Activated CD4-positive, alpha-beta T cell treated with anti-CD3 and anti-CD28 coated beads for 48 hours (primary cell): ENCODE measurements around the gene ROR1.

Experiments used
- DNase-seq: peaks from one replicate; pipeline ENCODE4 v3.0.0-alpha.2; 2020

ROR1 gene

GRCh38 chr1:63982201-63982600 is 208.4 kb downstream of the ROR1 start:
- no peak for DNase-seq

- DNase-seq: no peak
These were observed 209.8 kb downstream of the ROR1 start for GRCh38 chr1:63983391-63984256.

GRCh38 chr1:63984257-63984929 is 210.6 kb downstream of the ROR1 start:
- DNase-seq: no peak

GRCh38 chr1:63984930-63985290 is 211.1 kb downstream of the ROR1 start:
- DNase-seq: no peak

- no peak for DNase-seq
These were observed 213.3 kb downstream of the ROR1 start for GRCh38 chr1:63987014-63987627.

- no peak for DNase-seq
These were observed 213.8 kb downstream of the ROR1 start for GRCh38 chr1:63987628-63988024.

GRCh38 chr1:63988941-63989340 is 215.1 kb downstream of the ROR1 start:
- no peak for DNase-seq

- no peak for DNase-seq
These were observed 217.9 kb downstream of the ROR1 start for GRCh38 chr1:63991685-63992084.

GRCh38 chr1:64000021-64000420 is 226.2 kb downstream of the ROR1 start:
- no peak for DNase-seq

- DNase-seq: no peak
These were observed 227.2 kb downstream of the ROR1 start for GRCh38 chr1:64001038-64001437.

GRCh38 chr1:64004451-64005025 is 230.7 kb downstream of the ROR1 start:
- no peak for DNase-seq

GRCh38 chr1:64005801-64006200 is 232.0 kb downstream of the ROR1 start:
- DNase-seq: no peak

GRCh38 chr1:64006276-64007051 is 232.6 kb downstream of the ROR1 start:
- peak; percentile 23 for DNase-seq

GRCh38 chr1:64010316-64010715 is 236.5 kb downstream of the ROR1 start:
- no peak for DNase-seq

GRCh38 chr1:64013395-64013794 is 239.6 kb downstream of the ROR1 start:
- DNase-seq: no peak

- DNase-seq: no peak
These were observed 246.0 kb downstream of the ROR1 start for GRCh38 chr1:64019818-64020217.

GRCh38 chr1:64021066-64021465 is 247.2 kb downstream of the ROR1 start:
- no peak for DNase-seq

GRCh38 chr1:64025051-64025450 is 251.2 kb downstream of the ROR1 start:
- no peak for DNase-seq

- DNase-seq: no peak
These were observed 255.2 kb downstream of the ROR1 start for GRCh38 chr1:64029037-64029436.

GRCh38 chr1:64030411-64030810 is 256.6 kb downstream of the ROR1 start:
- DNase-seq: no peak

- DNase-seq: no peak
These were observed 257.4 kb downstream of the ROR1 start for GRCh38 chr1:64031236-64031635.

- no peak for DNase-seq
These were observed 259.9 kb downstream of the ROR1 start for GRCh38 chr1:64033667-64034220.

GRCh38 chr1:64036549-64036948 is 262.7 kb downstream of the ROR1 start:
- DNase-seq: no peak
